AG10803 (cell line): ENCODE results near the gene TMEM238L.

Source experiments
- DNase-seq: peaks from one replicate; pipeline ENCODE4 v3.0.0; 2010; ENCODE audit warnings: low read depth
- H3K4me3 ChIP-seq: 2 replicates; pipeline ENCODE4 v1.5.1; 2011; ENCODE audit warnings: mild to moderate bottlenecking, low read length, control low read depth
- TF ChIP-seq, protein P1 (sequence below): conservative IDR thresholded peaks from 2 replicates; pipeline ENCODE4 v1.5.1; 2011; ENCODE audit warnings: mild to moderate bottlenecking, low read length, control low read depth, inconsistent platforms

Gene TMEM238L

DNA sequence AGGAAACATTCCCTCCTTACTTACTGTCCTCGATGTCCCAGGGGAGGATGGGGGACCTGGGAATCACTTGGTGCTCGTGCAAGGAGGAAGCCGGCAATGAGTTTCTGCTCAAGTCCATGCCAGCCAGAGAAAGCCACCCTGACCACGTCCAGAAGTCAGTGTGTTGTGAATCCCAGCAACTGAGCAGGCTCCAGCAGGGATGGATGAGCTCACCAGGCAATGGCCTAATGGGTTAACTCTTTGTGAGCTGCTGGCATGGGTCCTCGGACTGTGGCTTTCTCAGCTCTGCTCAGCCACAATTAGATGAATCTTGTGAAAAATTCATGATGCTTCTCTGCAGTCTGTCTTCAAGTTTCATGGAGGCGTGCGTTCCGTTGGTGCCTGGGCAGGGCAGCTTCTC lies 34.0 kb upstream of the TMEM238L start, which contains the start of gene PIRT:
PIRT (minus strand) TSS at position 167 of the 400 bp plus-strand sequence. CDS start 12,442 bp downstream, outside the sequence.
- H3K4me3 ChIP-seq = no peak within 1 kb of the TSS
- TF ChIP-seq, protein P1, sequence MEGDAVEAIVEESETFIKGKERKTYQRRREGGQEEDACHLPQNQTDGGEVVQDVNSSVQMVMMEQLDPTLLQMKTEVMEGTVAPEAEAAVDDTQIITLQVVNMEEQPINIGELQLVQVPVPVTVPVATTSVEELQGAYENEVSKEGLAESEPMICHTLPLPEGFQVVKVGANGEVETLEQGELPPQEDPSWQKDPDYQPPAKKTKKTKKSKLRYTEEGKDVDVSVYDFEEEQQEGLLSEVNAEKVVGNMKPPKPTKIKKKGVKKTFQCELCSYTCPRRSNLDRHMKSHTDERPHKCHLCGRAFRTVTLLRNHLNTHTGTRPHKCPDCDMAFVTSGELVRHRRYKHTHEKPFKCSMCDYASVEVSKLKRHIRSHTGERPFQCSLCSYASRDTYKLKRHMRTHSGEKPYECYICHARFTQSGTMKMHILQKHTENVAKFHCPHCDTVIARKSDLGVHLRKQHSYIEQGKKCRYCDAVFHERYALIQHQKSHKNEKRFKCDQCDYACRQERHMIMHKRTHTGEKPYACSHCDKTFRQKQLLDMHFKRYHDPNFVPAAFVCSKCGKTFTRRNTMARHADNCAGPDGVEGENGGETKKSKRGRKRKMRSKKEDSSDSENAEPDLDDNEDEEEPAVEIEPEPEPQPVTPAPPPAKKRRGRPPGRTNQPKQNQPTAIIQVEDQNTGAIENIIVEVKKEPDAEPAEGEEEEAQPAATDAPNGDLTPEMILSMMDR = no peak
- DNase-seq = no peak

DNA sequence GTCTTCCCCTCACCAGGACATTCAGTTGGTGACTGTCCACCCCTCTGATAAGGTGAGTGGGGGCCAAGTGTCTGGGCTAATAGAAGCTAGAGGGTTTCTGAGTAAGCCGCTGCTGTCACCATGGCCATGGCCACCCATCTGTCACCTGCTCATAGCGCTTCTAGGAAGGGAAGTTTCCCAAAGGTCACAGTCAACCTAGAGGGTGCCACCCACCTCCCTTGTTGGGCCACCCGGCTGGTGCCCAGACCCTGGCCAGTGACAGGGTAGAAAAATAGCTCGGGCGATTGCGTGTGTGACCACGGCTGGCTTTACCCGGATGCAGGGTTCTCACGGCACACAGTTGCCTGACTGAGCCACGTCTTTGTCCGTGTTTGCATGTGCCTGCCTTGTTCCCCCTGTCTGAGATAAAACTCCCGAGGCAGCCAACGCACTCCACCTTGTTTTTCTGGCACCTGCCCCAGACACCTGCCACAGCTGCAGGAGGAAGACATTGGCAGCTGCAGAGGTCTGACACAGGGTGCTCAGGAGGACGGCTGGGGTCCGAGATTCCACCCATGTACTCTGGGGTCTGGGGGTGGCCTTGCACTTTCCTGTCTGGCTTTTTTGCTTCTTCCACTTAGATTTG lies 33.2 kb upstream of the TMEM238L start:
- H3K4me3 ChIP-seq = no peak overlapping the region
- TF ChIP-seq, protein P1 = no peak
- DNase-seq = no peak

DNA sequence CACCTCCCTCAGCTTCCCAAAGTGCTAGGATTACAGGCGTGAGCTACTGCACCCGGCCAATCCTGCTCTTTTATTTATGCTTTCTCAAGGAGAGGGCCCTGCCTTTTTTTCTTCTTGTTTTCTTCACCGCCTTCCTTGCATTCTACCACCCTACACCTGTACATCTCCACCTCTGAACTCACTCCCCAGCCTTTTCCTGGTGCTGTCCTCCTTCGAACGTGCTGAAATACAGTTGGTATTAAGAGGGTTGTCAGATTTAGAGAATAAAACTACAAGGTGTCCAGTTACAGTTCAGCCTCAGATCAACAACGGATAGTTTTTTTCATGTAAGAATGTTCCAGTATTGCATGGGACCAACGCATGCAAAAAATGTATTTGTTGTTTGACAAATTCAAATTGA lies 32.2 kb upstream of the TMEM238L start:
- H3K4me3 ChIP-seq = no peak overlapping the region
- TF ChIP-seq, protein P1 = no peak
- DNase-seq = no peak

DNA sequence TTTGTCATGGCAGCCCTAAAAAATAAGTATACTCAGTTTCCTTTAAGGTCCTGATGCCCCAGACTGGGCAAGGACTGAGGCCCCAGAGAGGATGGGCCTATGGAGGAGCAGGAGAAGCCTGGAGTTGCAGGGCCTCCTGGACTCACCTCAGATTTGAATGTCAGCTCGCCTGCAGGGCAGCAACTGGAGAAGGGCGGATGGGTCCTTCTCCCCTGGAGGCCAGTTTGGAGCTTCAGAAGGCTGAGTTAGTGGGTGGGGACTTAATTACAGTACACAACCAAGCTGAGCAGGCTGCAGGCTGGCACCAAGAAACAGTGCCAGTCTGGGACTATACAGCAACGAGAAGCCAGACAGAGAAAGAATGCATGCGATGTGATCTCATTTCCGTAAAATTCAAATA lies 27.8 kb upstream of the TMEM238L start:
- TF ChIP-seq, protein P1 = no peak
- DNase-seq = no peak
- no peak overlapping the region for H3K4me3 ChIP-seq

DNA sequence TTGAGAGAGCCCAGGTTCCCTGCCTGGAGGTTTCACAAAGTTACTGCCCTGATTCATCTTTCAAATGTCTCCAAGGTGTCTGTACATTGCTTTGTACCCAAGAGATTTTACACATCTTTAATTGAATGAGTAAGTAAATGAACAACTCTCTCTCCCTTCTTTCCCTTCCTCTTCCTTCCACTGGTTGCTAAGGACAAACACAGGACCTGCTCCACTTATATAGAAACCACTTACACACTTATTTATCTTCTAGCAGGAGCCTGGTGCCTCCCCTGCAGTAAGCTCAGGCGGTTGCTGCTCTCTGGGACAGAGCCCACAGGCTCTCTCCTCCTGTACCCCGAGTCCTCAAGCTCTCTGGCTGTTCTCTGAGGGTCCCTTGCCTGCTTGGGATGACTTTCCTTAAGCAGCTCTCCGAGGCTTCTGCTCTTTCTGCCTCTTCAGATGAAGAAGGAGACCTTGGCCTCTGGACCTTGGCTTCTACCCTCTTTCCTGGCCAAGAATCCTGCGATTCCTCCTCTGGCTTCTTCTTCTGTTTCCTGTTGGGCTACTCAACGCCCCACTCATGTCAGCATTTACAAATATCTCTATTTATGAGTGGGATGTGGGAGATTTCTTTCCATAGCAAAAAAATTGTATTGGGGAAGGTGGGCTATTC lies 24.1 kb upstream of the TMEM238L start:
- DNase-seq = no peak
- no peak overlapping the region for H3K4me3 ChIP-seq
- TF ChIP-seq, protein P1 = no peak

DNA sequence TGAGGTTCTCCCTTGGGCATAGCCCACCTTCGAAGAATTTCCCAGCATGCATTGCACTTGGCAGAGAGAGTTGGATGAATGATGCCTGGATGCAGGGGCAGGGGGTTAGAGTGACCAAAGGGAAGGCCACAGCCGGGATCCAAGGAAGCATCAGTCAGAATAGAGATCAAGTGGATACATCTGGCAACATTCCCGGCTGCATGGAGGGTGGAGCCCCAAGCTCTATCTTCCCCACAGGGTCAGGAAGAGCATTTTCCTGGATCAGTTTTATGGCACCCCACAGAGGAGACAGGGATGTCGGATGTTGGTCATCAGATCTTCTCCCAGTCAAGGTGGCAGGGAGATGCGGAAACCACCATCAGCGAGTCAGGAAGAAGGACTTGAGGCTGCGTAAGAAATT lies 21.0 kb upstream of the TMEM238L start:
- DNase-seq = no peak
- H3K4me3 ChIP-seq = no peak overlapping the region
- TF ChIP-seq, protein P1 = no peak

DNA sequence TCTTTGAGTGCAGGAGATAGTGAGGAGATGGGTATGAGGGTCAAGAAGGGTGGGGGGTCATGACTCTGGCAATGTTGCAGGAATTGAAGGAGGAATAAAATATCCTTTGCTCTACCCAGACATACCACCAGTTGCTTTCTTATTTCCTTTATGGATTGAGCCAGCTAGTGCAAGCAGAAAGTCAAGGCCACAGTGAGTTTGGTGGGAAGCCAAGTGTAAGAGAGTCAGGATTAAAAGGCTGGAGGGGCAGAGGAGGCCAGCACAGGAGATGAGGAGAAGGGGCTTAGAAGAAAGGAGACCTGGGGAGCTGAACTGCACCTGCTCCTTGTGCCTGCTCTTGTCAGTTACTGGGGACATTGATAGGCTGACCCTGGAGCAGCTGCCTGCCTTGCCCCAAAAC lies 17.9 kb upstream of the TMEM238L start:
- DNase-seq = no peak

More for the DNA sequence above, 17.9 kb upstream of the TMEM238L start:
- H3K4me3 ChIP-seq = no peak overlapping the region
- TF ChIP-seq, protein P1 = no peak
